ELR (cell line): Measurements from ENCODE around the gene TMEM87A.
A peak's percentile ranks its signal among the peaks of the same experiment; 100 is the strongest.
"Not testable (repeated sequence)": the region's sequence is repeated elsewhere in the genome, so short reads cannot be mapped to it uniquely, and the experiment has no call there.

Experiments
- DNase-seq: peaks from one replicate; pipeline ENCODE4 v3.0.0-alpha.2; 2015; ENCODE audit warnings: low read depth

TMEM87A gene

GRCh38 chr15:42270551-42270950 is 2.7 kb downstream of the TMEM87A start:
- DNase-seq = no peak

GRCh38 chr15:42267286-42267685 is 5.9 kb downstream of the TMEM87A start:
- DNase-seq = no peak

- DNase-seq = peak; percentile 51
Observed at GRCh38 chr15:42264795-42265194, 8.4 kb downstream of the TMEM87A start.

- no peak for DNase-seq
Observed at GRCh38 chr15:42253300-42253699, 19.9 kb downstream of the TMEM87A start.

GRCh38 chr15:42240823-42241222 is 32.4 kb downstream of the TMEM87A start:
- DNase-seq = no peak

- peak; percentile 14 for DNase-seq
Observed at GRCh38 chr15:42239528-42240182, 33.6 kb downstream of the TMEM87A start.

GRCh38 chr15:42233107-42233506 is 40.1 kb downstream of the TMEM87A start:
- no peak for DNase-seq

- no peak for DNase-seq
Observed at GRCh38 chr15:42232606-42233005, 40.6 kb downstream of the TMEM87A start.

- no peak for DNase-seq
Observed at GRCh38 chr15:42231088-42231487, 42.1 kb downstream of the TMEM87A start.

GRCh38 chr15:42228981-42229380 is 44.3 kb downstream of the TMEM87A start:
- not testable (repeated sequence) for DNase-seq

GRCh38 chr15:42228036-42228435 is 45.2 kb downstream of the TMEM87A start:
- no peak for DNase-seq

GRCh38 chr15:42226648-42227047 is 46.6 kb downstream of the TMEM87A start:
- no peak for DNase-seq

GRCh38 chr15:42220216-42220615 is 53.0 kb downstream of the TMEM87A start:
- no peak for DNase-seq

- DNase-seq = no peak
Observed at GRCh38 chr15:42218953-42219592, 54.2 kb downstream of the TMEM87A start.

GRCh38 chr15:42217568-42217967 is 55.7 kb downstream of the TMEM87A start:
- peak; percentile 25 for DNase-seq

GRCh38 chr15:42215913-42216829 is 57.1 kb downstream of the TMEM87A start:
- DNase-seq = peak; percentile 23

- no peak for DNase-seq
Observed at GRCh38 chr15:42214600-42214999, 58.6 kb downstream of the TMEM87A start.

- no peak for DNase-seq
Observed at GRCh38 chr15:42213511-42213910, 59.7 kb downstream of the TMEM87A start.

- DNase-seq = no peak
Observed at GRCh38 chr15:42210696-42211095, 62.5 kb downstream of the TMEM87A start.

GRCh38 chr15:42207674-42208579 is 65.3 kb downstream of the TMEM87A start, which contains the start of gene VPS39:
Gene VPS39, minus strand, starts transcription at chr15:42208304. Its CDS starts 151 bp downstream, at chr15:42208153.
- DNase-seq = peak; percentile 87

- no peak for DNase-seq
Observed at GRCh38 chr15:42206406-42206805, 66.8 kb downstream of the TMEM87A start.

GRCh38 chr15:42203891-42204290 is 69.3 kb downstream of the TMEM87A start:
- DNase-seq = peak; percentile 56
